Thyroid gland (tissue), 4 donors: Measurements from ENCODE around the gene ABCC1. TPM values are rescaled to one million over a fixed set of nuclear protein-coding genes. Genes with fewer than 3 reads are reported as not detected.

Experiments used
- DNase-seq, 2 donors: peaks; one replicate each; pipeline ENCODE4 v3.0.0-alpha.2; 2019
- H3K27ac ChIP-seq, 3 donors: fragments of 200-600 bp; sonication (generic); 1 replicate in 2 of 3; 2 replicates in 1 of 3; pipeline ENCODE4 v1.5.1; 2016 to 2019; ENCODE audit warnings: mild to moderate bottlenecking in 1 of 3, moderate library complexity in 1 of 3
- H3K27me3 ChIP-seq: fragments of 200-600 bp; sonication (generic); one replicate; pipeline ENCODE4 v1.5.1; 2019
- H3K36me3 ChIP-seq, 2 donors: fragments of 200-600 bp; sonication (generic); one replicate each; pipeline ENCODE4 v1.5.1; 2016 to 2019
- H3K4me1 ChIP-seq, 2 donors: fragments of 200-600 bp; sonication (generic); one replicate each; pipeline ENCODE4 v1.5.1; 2017 to 2019
- H3K4me3 ChIP-seq, 3 donors: fragments of 200-600 bp; sonication (generic); replicated peaks in 1 of 3; 1 replicate in 2 of 3; 2 replicates in 1 of 3; pipeline ENCODE4 v1.5.1; 2016; ENCODE audit warnings: mild to moderate bottlenecking in 1 of 3
- H3K9me3 ChIP-seq: fragments of 200-600 bp; sonication (generic); one replicate; pipeline ENCODE4 v1.5.1; 2017
- POLR2A ChIP-seq, 2 donors: fragments of 450-650 bp; IDR thresholded peaks; one replicate each; pipeline ENCODE4 v1.6.1; 2017; ENCODE audit warnings: antibody characterized with exemption in 2 of 2, mild to moderate bottlenecking in 2 of 2, moderate library complexity in 1 of 2
- WGBS, 2 donors: methylation state at CpG; one replicate each; pipeline ENCODE4 v1.1.5; 2017; 5-methylcytosine and 5-hydroxymethylcytosine counted together
- intact Hi-C: fragments of 100-400 bp; cut with DNase I; formaldehyde crosslinking; loops from one replicate; pipeline ENCODE4 v1.15.1; 2023
- total RNA-seq, 4 donors: library from RNA; depleted of rRNA; stranded (reverse); fragments of >200 nt; gene quantifications; one replicate each; pipeline ENCODE4 v1.2.3, GENCODE V29; 2016
- TF ChIP-seq, protein P1 (sequence below), 6 experiments: fragments of 200-600 bp in 3 of 6; fragments of 450-650 bp in 3 of 6; sonication (generic) in 3 of 6; IDR thresholded peaks; one replicate each; pipeline ENCODE4 v1.5.1; 2016 to 2019; ENCODE audit warnings: antibody characterized with exemption in 6 of 6, mild to moderate bottlenecking in 2 of 6, inconsistent platforms in 1 of 6, moderate library complexity in 1 of 6

ABCC1 gene
- total RNA-seq, 4 donors from 2014 or later: 42.7 to 76.7 (median 70.1) TPM

DNA sequence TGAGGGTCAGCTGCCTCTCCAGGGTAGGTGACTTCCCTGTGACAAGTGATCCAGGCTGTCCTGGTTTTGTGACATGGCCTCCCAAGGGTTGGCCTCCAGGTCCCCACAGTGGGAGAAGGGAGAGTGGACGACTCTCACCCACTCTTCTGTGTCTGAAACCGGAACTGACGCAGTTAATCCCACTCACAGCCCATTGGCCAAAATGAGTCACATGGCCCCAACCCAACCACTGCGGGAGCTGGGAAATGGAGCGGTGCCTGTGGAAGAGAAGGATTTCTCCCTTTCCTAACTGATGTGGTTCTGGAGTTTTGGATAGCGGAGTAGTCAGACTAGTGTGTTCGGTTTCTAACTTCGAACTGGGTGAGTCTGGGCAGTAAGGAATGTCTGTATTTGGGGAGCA lies 194.5 kb downstream of the ABCC1 start:
- intact Hi-C loops: no loop called here
- Histone ChIP-seq H3K36me3 (peaks cover 34 to 35% of the 10 kb centered on the region in 2 donors), H3K4me1 (peaks cover 34 to 38% of the 10 kb centered on the region in 2 donors), H3K4me3 (no peak overlapping the region), H3K27me3 (no peaks in the 10 kb centered on the region), H3K9me3 (no peaks in the 10 kb centered on the region), H3K27ac (peak overlapping the region; percentile 55 to 73 (median 63))
- 86 to 91% methylated on average over 8 of the region's 8 CpGs for WGBS, 2 donors
- DNase-seq: no peak
- TF ChIP-seq, protein P1, sequence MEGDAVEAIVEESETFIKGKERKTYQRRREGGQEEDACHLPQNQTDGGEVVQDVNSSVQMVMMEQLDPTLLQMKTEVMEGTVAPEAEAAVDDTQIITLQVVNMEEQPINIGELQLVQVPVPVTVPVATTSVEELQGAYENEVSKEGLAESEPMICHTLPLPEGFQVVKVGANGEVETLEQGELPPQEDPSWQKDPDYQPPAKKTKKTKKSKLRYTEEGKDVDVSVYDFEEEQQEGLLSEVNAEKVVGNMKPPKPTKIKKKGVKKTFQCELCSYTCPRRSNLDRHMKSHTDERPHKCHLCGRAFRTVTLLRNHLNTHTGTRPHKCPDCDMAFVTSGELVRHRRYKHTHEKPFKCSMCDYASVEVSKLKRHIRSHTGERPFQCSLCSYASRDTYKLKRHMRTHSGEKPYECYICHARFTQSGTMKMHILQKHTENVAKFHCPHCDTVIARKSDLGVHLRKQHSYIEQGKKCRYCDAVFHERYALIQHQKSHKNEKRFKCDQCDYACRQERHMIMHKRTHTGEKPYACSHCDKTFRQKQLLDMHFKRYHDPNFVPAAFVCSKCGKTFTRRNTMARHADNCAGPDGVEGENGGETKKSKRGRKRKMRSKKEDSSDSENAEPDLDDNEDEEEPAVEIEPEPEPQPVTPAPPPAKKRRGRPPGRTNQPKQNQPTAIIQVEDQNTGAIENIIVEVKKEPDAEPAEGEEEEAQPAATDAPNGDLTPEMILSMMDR (IDR thresholded peaks at IDR 0.05): no peak
- no peak for TF ChIP-seq POLR2A (IDR thresholded peaks at IDR 0.05)

DNA sequence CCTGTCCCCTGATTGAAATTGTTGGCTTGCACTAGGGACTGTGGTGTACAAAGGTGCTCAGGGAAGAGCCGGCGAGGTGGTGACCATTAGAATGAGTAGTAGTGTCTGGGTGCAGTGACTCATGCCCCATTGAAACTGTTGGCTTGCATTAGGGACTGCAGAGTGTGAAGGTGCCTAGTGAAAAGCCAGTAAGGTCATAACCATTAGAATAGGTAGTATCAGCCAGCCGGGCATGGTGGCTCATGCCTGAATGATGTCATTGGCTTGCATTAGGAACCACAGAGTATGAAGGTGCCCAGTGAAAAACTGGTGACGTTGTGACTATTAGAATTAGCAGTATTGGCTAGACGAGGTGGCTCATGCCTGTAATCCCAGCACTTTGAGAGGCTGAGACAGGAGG lies 195.0 kb downstream of the ABCC1 start:
- H3K36me3 ChIP-seq: peaks cover 30 to 31% of the 10 kb centered on the region in 2 donors

DNA sequence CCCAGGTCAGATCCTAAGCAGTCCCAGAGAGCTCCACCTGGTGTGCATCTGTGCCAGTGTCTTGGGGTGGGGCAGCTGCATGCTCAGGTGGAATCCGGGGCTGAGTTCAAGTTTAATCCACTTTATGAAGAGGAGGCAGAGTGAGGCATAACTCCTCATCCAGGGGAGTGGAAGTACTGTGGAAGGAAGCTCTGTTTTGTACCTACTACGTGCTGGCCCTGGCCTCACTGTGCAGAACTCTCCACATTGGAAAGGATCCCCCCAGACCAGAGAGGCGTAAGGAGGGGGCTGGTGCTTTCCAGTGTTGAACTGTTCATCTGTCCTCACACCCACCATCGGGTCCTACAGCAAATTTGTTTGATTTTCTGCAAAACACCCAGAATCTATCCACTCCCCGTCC lies 195.9 kb downstream of the ABCC1 start:
- H3K36me3 ChIP-seq: peaks cover 22 to 23% of the 10 kb centered on the region in 2 donors
- no peaks in the 10 kb centered on the region for H3K27me3 ChIP-seq
- DNase-seq: no peak
- WGBS, 2 donors: 94 to 100% methylated on average over 5 of the region's 5 CpGs
- TF ChIP-seq, protein P1 (IDR thresholded peaks at IDR 0.05): no peak
- no peak for TF ChIP-seq POLR2A (IDR thresholded peaks at IDR 0.05)
- no peak overlapping the region for H3K4me3 ChIP-seq
- intact Hi-C loops: no loop called here
- peaks cover 46 to 48% of the 10 kb centered on the region in 2 donors for H3K4me1 ChIP-seq
- peak overlapping the region in 1 of 3 donors; percentile 7 for H3K27ac ChIP-seq
- H3K9me3 ChIP-seq: no peaks in the 10 kb centered on the region

More for the DNA sequence above, 195.0 kb downstream of the ABCC1 start:
- 84 to 97% methylated on average over 5 of the region's 5 CpGs for WGBS, 2 donors
- intact Hi-C loops: no loop called here
- Histone ChIP-seq H3K9me3 (no peaks in the 10 kb centered on the region), H3K27ac (peak overlapping the region in 2 of 3 donors; percentile 63 to 73), H3K4me3 (no peak overlapping the region), H3K27me3 (no peaks in the 10 kb centered on the region), H3K4me1 (peaks cover 39% of the 10 kb centered on the region in 2 donors)
- TF ChIP-seq, protein P1 (IDR thresholded peaks at IDR 0.05): no peak
- no peak for TF ChIP-seq POLR2A (IDR thresholded peaks at IDR 0.05)
- DNase-seq: no peak

DNA sequence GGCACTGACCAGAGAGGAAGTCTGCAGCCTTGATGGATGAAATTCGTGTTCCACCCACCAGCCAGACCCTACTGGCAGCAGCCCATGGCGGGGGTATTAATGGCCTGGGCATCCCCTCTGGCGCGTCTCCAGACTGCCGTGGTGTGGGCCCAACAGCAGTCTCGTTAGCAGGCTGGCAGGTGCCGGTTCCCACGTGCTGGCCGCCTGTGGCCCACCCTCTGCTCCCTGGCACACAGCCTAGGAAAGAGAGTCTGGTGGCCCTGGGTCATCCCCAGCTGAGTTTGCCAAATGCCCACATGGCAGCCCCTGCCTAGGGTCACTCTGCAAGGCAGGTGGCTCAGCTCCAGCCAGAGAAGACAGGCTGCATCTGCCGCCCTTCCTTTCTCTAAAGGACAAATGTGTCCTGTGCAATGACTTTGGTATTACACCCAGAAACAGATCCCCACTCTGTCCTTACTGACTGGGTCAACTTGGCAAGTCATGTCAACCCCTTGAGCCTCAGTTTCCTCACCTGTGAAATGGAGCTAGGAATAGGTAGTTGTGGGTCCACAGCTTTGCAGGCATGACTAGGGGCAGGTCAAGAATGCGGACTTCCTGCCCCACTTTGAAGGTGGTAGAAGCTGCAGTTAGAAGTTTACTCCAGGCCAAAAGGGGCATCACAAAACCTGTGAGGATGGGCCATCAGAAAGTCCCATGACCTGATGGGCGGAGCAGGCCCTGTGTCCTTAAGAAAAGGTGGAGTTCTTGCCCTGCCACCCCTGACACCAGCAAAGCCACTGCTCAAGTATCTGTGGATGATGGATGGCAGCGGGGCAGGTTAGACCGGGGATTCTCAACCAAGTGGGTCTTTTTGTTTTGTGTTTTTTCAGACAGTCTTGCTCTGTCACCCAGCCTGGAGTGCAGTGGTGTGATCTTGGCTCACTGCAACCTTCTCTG lies 197.2 kb downstream of the ABCC1 start:
- Histone ChIP-seq H3K36me3 (peaks cover 8 to 11% of the 10 kb centered on the region in 2 donors), H3K27me3 (no peaks in the 10 kb centered on the region), H3K4me3 (no peak overlapping the region), H3K27ac (peak overlapping the region; percentile 58 to 86 (median 84)), H3K4me1 (peaks cover 54 to 55% of the 10 kb centered on the region in 2 donors), H3K9me3 (no peaks in the 10 kb centered on the region)
- TF ChIP-seq POLR2A (IDR thresholded peaks at IDR 0.05): no peak
- TF ChIP-seq, protein P1 (IDR thresholded peaks at IDR 0.05): no peak
- 76 to 81% methylated on average over 11 to 12 of the region's 14 CpGs for WGBS, 2 donors
- peak; percentile 67 to 76 for DNase-seq
- intact Hi-C loops: no loop called here
